Astrocyte of the spinal cord (primary cell): ENCODE data around the gene OR10R2.

Experiments used
- DNase-seq: peaks from one replicate; pipeline ENCODE4 v3.0.0; 2011; ENCODE audit warnings: low read depth, low spot score
- H3K4me3 ChIP-seq: 2 replicates; pipeline ENCODE4 v1.5.1; 2011; ENCODE audit warnings: low read depth, mild to moderate bottlenecking, low read length, moderate library complexity
- in situ Hi-C: cut with HindIII; loops from 2 replicates; pipeline ENCODE4 v1.10.0; 2017; ENCODE audit warnings: low sequenced_read_pairs
- TF ChIP-seq, protein P1 (sequence below): IDR thresholded peaks from 2 replicates; pipeline ENCODE4 v1.5.1; 2012; ENCODE audit warnings: low read depth, mild to moderate bottlenecking, low read length, inconsistent platforms

The OR10R2 gene

DNA sequence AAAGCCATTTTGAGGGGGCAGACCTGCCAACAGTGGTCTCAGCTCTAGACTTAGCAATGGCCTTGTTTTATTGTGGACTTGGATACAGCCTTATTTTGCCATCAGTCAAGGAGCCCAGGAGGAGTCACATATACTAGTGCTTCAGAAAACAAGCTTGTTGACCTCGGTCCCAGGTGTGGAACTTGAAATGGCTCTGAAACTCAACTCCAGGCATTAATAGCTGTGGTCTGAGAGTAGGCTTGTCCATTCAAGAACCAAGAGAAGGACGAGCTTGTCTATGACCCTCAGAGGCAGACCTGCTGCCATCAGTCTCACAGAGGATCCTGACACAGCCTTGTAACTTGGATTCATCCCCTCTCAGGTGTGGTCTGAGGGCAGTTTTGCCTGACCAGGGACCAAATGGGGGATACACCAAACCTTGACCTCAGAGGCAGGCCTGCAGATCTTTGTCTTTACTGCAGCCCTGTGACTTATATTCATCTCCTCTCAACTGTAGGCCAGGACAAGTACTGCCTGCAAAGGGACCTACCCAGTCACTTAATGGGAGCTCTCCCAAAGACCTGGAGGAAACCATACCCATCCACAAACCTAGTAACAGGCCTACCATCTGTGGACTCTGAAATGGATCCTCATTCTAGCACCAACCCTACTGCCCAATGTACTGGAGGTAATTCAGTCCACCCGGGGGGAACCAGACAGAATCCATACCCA lies 49.1 kb downstream of the OR10R2 start:
- in situ Hi-C loops: no loop called here
- no peak for DNase-seq
- TF ChIP-seq, protein P1, sequence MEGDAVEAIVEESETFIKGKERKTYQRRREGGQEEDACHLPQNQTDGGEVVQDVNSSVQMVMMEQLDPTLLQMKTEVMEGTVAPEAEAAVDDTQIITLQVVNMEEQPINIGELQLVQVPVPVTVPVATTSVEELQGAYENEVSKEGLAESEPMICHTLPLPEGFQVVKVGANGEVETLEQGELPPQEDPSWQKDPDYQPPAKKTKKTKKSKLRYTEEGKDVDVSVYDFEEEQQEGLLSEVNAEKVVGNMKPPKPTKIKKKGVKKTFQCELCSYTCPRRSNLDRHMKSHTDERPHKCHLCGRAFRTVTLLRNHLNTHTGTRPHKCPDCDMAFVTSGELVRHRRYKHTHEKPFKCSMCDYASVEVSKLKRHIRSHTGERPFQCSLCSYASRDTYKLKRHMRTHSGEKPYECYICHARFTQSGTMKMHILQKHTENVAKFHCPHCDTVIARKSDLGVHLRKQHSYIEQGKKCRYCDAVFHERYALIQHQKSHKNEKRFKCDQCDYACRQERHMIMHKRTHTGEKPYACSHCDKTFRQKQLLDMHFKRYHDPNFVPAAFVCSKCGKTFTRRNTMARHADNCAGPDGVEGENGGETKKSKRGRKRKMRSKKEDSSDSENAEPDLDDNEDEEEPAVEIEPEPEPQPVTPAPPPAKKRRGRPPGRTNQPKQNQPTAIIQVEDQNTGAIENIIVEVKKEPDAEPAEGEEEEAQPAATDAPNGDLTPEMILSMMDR: no peak
- no peak overlapping the region for H3K4me3 ChIP-seq

- DNase-seq: no peak
- TF ChIP-seq, protein P1: no peak
- in situ Hi-C loops: no loop called here
Observed at GRCh38 chr1:158521666-158522058, 49.6 kb downstream of the OR10R2 start.

GRCh38 chr1:158527190-158527815 lies 55.3 kb downstream of the OR10R2 start:
- H3K4me3 ChIP-seq: no peak overlapping the region
- DNase-seq: no peak
- TF ChIP-seq, protein P1: peak; percentile 38
- in situ Hi-C loops: no loop called here

More at GRCh38 chr1:158521666-158522058, 49.6 kb downstream of the OR10R2 start:
- no peak overlapping the region for H3K4me3 ChIP-seq
